RWPE2 (cell line): ENCODE data around the gene CDKN1A.

Source experiments
- ATAC-seq: fragments of 200-7000 bp; cut with Tn5 transposase; 3 replicates; pipeline ENCODE4 v1.9.1; 2021; ENCODE audit warnings: low read depth
- DNase-seq: peaks from one replicate; pipeline ENCODE4 v3.0.0-alpha.2; 2020; ENCODE audit warnings: low spot score
- H3K27ac ChIP-seq: fragments of 450-650 bp; 2 replicates; pipeline ENCODE4 v1.5.1; 2017; ENCODE audit warnings: mild to moderate bottlenecking; ENCODE audit not compliant: poor library complexity, severe bottlenecking
- H3K27me3 ChIP-seq: fragments of 250-450 bp; sonication (Bioruptor Pico); 2 replicates; pipeline ENCODE4 v1.5.1; 2021; ENCODE audit warnings: mild to moderate bottlenecking, moderate library complexity; ENCODE audit not compliant: insufficient read depth, poor library complexity, severe bottlenecking
- H3K36me3 ChIP-seq: fragments of 250-450 bp; sonication (Bioruptor Pico); 2 replicates; pipeline ENCODE4 v1.5.1; 2020; ENCODE audit warnings: low read depth, mild to moderate bottlenecking, moderate library complexity
- H3K4me1 ChIP-seq: fragments of 250-450 bp; sonication (Bioruptor Pico); 2 replicates; pipeline ENCODE4 v1.5.1; 2021; ENCODE audit warnings: mild to moderate bottlenecking, moderate library complexity; ENCODE audit not compliant: insufficient read depth, poor library complexity, severe bottlenecking
- H3K4me3 ChIP-seq: fragments of 250-450 bp; sonication (Bioruptor Pico); 2 replicates; pipeline ENCODE4 v1.5.1; 2021; ENCODE audit warnings: mild to moderate bottlenecking, moderate library complexity; ENCODE audit not compliant: severe bottlenecking
- H3K9me3 ChIP-seq: fragments of 250-450 bp; sonication (Bioruptor Pico); 2 replicates; pipeline ENCODE4 v1.5.1; 2021; ENCODE audit warnings: mild to moderate bottlenecking, moderate library complexity; ENCODE audit not compliant: severe bottlenecking
- TF ChIP-seq, protein P1 (sequence below): fragments of 450-650 bp; IDR thresholded peaks from one replicate; pipeline ENCODE4 v1.5.1; 2017; ENCODE audit warnings: mild to moderate bottlenecking, moderate library complexity; ENCODE audit not compliant: poor library complexity, severe bottlenecking

Gene CDKN1A

DNA sequence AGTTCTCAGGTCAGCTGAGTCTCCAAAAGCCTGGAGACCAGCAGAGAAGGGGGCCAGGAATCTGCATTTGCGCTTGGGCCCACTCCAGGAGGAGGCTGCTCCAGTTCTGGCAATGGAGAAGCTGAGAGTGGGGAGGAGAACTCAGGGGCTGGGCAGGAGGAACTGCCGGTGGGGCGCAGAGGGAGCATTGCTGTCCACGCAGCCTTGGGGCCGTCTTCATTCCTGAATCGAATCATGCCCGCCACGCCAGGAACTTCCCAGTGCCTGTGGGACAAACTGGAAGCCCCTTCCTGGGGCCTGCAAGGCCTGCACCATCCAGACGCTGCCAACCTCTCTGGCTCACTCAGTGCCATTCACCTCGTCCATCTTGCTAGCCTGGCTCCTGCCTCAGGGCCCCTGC is 36.0 kb downstream of the CDKN1A start:
- Histone ChIP-seq H3K4me1 (peaks cover 6% of the 10 kb centered on the region), H3K9me3 (no peaks in the 10 kb centered on the region), H3K36me3 (no peaks in the 10 kb centered on the region), H3K4me3 (no peak overlapping the region), H3K27ac (no peak overlapping the region), H3K27me3 (no peaks in the 10 kb centered on the region)
- DNase-seq, result no peak
- no peak for ATAC-seq
- TF ChIP-seq, protein P1, sequence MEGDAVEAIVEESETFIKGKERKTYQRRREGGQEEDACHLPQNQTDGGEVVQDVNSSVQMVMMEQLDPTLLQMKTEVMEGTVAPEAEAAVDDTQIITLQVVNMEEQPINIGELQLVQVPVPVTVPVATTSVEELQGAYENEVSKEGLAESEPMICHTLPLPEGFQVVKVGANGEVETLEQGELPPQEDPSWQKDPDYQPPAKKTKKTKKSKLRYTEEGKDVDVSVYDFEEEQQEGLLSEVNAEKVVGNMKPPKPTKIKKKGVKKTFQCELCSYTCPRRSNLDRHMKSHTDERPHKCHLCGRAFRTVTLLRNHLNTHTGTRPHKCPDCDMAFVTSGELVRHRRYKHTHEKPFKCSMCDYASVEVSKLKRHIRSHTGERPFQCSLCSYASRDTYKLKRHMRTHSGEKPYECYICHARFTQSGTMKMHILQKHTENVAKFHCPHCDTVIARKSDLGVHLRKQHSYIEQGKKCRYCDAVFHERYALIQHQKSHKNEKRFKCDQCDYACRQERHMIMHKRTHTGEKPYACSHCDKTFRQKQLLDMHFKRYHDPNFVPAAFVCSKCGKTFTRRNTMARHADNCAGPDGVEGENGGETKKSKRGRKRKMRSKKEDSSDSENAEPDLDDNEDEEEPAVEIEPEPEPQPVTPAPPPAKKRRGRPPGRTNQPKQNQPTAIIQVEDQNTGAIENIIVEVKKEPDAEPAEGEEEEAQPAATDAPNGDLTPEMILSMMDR, result no peak

DNA sequence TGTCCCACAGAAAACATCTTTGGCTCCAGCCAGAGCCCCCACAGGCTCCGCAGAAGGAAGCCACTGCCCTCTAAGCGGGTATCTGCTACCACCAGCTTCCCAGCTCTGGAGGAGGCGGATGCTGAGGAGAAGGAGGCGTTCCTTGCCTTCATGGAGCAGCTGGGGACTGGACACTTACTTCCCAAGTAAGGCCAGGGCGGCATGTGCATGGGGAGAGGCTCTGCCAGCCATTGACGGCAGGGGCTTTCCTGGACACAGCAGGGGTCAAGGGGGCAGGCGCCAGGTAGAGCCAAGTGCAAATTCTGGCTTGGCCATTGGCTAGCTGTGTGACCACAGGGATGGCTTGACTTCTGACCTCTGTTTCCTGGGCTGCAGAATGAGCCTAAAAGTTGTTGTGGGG is 37.0 kb downstream of the CDKN1A start:
- Histone ChIP-seq H3K9me3 (no peaks in the 10 kb centered on the region), H3K4me3 (no peak overlapping the region), H3K27ac (no peak overlapping the region), H3K36me3 (no peaks in the 10 kb centered on the region), H3K4me1 (peaks cover 6% of the 10 kb centered on the region), H3K27me3 (no peaks in the 10 kb centered on the region)
- ATAC-seq (no peak), DNase-seq (no peak)
- TF ChIP-seq, protein P1, result no peak

DNA sequence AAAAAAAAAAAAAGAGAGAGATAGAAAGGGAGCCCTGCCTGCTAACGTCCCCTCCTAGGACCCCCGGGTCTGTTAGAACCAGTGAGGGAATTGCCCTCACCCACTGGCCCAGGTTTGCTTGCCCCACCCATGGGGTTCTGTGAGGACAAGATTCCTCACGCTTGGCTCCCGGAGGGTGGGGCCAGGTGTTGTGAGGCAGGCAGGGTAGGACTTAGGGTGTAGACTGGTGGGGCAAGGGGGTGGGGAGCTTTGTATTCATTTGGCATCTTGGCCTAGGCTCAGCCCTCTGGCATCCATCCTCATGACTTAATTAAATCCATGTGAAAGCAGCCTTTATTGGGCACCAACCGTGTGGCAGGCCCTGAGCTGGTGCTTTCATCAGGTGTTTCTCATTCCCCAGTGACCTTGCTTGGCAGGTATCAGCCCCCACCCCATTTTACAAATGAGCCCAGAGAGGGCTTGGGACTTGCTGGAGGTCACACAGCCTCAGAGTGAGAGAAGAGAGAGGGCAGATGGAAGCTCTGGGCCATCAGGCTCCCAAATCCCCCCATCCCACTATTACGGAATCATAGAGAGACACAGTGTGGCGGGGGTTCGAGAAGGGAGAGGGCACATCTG is 38.1 kb downstream of the CDKN1A start:
- peaks cover 6% of the 10 kb centered on the region for H3K4me1 ChIP-seq
- H3K27ac ChIP-seq, result no peak overlapping the region
- no peak for DNase-seq
- H3K36me3 ChIP-seq, result no peaks in the 10 kb centered on the region
- H3K9me3 ChIP-seq, result no peaks in the 10 kb centered on the region
- no peaks in the 10 kb centered on the region for H3K27me3 ChIP-seq
- peak; percentile 40; the same call in 2 of the 3 replicates for ATAC-seq
- TF ChIP-seq, protein P1, result no peak
- no peak overlapping the region for H3K4me3 ChIP-seq

DNA sequence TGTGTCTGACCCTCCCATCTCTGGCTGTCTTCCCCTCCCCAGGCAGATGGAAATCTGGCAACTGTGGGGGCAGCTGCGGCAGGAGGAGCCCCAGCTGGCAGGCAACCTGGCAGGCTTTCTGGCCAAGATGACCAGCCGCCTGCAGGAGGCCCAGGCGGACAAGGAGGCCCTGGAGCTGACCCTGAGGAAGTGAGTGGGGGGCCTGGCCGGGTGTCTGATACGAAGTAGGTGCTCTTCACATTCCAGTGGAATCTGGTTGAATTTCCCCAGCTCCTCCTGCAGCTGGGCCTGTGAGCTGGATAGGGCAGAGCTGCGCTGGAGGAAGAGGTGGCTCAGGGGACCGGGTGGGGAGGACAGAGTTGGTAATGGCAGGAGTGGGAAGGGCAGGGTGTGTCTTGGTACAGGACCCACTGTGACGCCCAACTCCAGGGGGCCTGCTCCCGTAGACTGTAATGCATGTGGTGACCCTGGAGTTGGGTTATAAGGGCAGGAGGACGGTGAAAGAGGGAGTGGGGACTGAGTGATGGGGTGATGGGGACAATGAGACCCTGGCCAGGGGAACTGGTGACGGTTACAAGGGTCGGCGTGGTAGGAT is 38.8 kb downstream of the CDKN1A start:
- Histone ChIP-seq H3K4me1 (peaks cover 6% of the 10 kb centered on the region), H3K27ac (no peak overlapping the region), H3K36me3 (no peaks in the 10 kb centered on the region), H3K4me3 (no peak overlapping the region), H3K9me3 (no peaks in the 10 kb centered on the region), H3K27me3 (no peaks in the 10 kb centered on the region)
- ATAC-seq, result no peak
- no peak for DNase-seq
- TF ChIP-seq, protein P1, result no peak
